C4-2B (cell line): Measurements from ENCODE around the gene KICS2.

Source experiments
- H3K27ac ChIP-seq: fragments of 450-650 bp; 2 replicates; pipeline ENCODE4 v1.5.1; 2017
- CTCF ChIP-seq: fragments of 450-650 bp; conservative IDR thresholded peaks from 2 replicates; pipeline ENCODE4 v1.5.1; 2017; ENCODE audit warnings: mild to moderate bottlenecking
- ZFX ChIP-seq: fragments of 450-650 bp; IDR thresholded peaks from 2 replicates; pipeline ENCODE4 v1.6.1; 2017

The KICS2 gene

GRCh38 chr12:64236549-64236948 lies 14.5 kb upstream of the KICS2 start:
- H3K27ac ChIP-seq = no peak overlapping the region
- TF ChIP-seq ZFX = no peak
- no peak; the same call in 1 of the 2 replicates for TF ChIP-seq CTCF

- TF ChIP-seq ZFX (no peak), CTCF (no peak)
- H3K27ac ChIP-seq = no peak overlapping the region
Measured at GRCh38 chr12:64232196-64232595, 10.1 kb upstream of the KICS2 start.

GRCh38 chr12:64229796-64230195 lies 7.7 kb upstream of the KICS2 start:
- TF ChIP-seq CTCF = no peak
- no peak overlapping the region for H3K27ac ChIP-seq

GRCh38 chr12:64229240-64229639 lies 7.1 kb upstream of the KICS2 start:
- TF ChIP-seq CTCF (no peak), ZFX (no peak)
- H3K27ac ChIP-seq = no peak overlapping the region

GRCh38 chr12:64225626-64226025 lies 3.5 kb upstream of the KICS2 start:
- no peak overlapping the region for H3K27ac ChIP-seq
- TF ChIP-seq ZFX (no peak), CTCF (no peak)

GRCh38 chr12:64221651-64222008 lies 466 bp downstream of the KICS2 start:
- H3K27ac ChIP-seq = peak overlapping the region; percentile 73
- TF ChIP-seq ZFX (no peak), CTCF (no peak)

- TF ChIP-seq CTCF (no peak), ZFX (no peak)
- H3K27ac ChIP-seq = no peak overlapping the region
Measured at GRCh38 chr12:64220046-64220445, 2.0 kb downstream of the KICS2 start.

GRCh38 chr12:64219145-64219544 lies 3.0 kb downstream of the KICS2 start:
- no peak for TF ChIP-seq ZFX
- TF ChIP-seq CTCF = no peak
- H3K27ac ChIP-seq = no peak overlapping the region
